GM18909 (cell line): Measurements from ENCODE around the gene TMED1.
"Not testable (repeated sequence)": the region's sequence is repeated elsewhere in the genome, so short reads cannot be mapped to it uniquely, and the experiment has no call there.

ENCODE experiments used
- ATAC-seq: cut with Tn5 transposase; IDR thresholded peaks from one replicate; pipeline ENCODE4 v1.9.1; 2021; ENCODE audit warnings: mild to moderate bottlenecking; ENCODE audit not compliant: unreplicated experiment, poor library complexity

Gene TMED1, protein sequence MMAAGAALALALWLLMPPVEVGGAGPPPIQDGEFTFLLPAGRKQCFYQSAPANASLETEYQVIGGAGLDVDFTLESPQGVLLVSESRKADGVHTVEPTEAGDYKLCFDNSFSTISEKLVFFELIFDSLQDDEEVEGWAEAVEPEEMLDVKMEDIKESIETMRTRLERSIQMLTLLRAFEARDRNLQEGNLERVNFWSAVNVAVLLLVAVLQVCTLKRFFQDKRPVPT

DNA sequence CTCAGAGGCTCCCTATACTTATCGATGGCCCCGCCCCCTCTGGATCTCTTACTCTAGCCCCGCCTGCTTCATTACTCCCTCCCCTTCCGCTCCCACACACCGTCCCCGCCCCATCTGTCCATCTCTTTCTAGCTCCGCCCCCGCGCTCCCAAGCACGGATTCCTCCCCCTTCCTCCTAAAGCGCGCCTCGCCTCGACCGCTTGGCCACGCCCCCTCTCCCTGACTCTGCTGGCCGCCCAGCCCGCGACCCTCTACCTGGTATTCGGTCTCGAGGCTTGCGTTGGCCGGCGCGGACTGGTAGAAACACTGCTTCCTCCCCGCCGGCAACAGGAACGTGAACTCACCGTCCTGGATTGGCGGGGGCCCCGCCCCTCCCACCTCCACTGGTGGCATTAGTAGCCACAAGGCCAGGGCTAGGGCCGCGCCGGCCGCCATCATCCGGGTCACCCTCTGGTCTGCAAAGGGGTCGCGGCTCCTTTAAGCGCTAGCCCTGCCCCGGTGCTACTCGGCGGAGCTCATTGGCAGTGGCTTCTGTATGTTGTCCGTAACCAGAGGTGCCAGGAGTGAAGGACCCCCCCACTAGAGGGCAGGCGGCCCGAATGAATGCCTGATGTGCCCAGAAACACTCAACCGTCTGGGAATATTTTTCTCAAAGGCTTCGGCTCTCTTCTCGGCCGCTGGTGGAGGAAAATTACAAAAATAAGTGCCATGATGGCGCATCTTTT is at the start of gene TMED1:
TSS of gene TMED1 (minus strand) at position 459 of the 725 bp plus-strand sequence. CDS start at position 438, 21 bp downstream.
- peak; percentile 77 for ATAC-seq

DNA sequence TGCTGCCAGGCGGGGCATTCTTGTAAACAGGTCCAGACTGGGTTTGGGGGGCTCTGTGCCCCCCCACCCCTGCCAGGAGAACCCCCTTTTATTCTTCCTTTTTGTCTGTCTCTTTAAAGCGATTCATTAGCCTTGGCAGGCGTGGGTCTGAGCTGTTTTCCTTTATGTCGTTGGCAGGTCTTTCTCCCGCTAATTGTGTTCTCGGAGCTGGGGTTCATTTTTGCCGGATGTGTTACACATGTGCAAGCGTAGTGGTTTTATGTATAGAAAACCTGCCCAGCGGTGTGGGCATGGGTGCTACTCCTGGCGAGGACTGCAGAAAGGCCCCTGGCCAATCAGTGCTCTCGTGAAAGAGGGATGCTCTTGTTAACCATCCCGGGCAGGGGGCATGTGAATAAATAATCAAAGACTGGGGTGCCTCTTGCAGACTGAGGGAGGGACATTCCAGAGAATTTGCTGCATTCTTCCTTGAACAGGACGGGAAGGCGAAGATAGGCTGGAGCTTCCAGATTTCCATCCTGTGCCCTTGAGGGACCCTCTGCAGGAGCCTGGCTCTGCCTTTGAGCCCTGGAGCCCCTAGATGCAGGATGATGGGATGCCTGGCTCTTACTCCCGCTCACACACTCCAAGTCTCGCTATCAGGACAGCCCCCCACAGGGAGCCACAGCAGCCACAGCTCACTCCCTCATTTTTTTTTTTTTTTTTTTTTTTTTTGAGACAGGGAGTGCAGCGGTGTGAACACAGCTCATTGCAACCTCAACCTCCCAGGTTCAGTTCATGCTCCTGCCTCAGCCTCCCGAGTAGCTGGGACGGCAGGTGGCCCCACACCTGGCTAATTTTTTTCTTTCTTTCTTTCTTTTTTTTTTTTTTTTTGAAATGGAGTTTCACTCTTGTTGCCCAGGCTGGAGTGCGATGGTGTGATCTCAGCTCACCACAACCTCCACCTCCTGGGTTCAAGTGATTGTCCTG is 49.5 kb upstream of the TMED1 start:
- ATAC-seq = no peak

DNA sequence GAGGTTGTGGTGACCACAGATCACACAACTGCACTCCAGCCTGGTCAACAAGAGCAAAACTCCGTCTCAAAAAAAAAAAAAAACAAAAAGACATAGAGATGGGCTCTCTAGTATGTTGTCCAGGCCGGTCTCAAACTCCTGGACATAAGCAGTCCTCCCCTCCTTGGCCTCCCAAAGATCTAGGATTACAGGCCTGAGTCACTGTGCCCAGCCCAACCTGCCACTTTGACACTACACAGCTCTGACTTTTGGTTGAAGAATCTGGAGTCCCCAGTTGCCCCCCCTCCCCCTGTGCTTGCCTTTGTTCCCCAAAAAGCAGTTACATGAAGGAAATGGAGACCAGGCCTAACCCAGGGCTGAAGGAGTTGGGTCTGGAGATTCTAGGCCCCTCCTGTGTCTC is 48.3 kb upstream of the TMED1 start:
- ATAC-seq = no peak

DNA sequence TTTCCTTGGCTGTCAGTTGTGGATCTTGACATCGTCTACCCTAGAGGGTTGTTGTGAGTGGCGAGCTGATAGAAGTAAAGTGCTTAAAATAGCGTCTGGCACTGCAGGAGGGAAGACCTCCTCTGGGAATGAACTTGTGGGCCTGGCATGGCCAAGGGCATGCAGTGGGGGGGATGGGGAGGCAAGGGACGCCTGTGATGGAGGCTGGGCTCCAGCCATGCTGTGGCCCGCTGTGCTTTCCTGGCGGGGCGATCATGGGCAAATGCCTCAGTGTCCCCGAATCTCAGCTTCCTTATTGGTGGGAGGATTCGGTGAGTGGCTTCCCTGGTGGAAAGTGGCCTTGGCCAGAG is 46.1 kb upstream of the TMED1 start:
- no peak for ATAC-seq

DNA sequence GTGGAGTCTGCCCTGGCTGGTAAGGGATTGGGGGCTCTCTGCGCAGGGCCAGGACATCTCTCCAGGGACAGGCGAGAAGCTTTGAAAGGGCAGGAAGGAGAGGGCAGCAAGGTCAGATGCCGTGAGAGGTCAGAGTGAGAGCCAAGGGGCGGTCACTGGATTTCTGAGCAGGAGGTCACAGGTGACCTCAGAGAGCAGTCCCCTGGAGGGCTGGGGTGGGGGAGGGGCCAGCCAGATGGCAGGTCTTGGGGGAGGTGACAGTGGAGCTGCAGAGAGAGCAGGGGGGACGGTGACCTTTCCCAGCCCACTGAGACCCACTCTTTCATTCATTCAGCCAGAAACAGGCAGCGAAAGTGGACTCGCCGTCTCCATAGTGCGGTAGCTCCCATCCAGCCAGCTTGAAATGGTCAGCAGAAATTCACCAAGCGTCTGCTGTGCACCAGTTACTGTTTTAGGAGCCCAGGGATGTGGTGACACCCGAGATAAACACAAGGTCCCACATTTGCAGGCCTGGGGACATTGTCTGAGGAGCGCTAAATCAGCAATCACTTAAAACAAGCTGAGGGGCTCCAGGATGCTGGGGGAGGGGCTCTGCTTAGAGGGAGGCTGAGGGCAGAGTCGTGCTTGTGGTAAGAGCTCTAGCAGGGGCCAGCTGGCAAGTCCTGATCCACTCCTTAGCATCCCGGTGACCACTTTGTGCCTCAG is 45.5 kb upstream of the TMED1 start:
- ATAC-seq = no peak

DNA sequence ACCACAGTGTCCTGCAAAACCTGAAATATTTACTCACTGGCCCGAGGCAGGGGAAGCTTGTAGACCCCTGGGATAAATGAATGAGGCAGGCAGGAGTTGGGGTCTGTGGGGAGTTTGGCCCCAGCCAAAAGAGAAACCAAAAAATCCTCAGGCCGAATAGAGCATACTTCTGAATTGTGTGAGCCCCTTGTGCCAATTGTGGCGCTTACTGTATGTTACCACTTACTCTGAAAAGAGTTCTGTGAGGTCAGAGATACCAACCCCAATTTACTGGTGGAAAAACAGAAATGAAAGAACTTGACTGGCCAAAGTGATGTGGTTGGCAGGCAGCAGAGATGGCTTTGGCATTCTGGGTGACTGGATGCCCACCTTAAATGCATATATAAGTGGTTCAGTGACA is 42.2 kb upstream of the TMED1 start:
- no peak for ATAC-seq

DNA sequence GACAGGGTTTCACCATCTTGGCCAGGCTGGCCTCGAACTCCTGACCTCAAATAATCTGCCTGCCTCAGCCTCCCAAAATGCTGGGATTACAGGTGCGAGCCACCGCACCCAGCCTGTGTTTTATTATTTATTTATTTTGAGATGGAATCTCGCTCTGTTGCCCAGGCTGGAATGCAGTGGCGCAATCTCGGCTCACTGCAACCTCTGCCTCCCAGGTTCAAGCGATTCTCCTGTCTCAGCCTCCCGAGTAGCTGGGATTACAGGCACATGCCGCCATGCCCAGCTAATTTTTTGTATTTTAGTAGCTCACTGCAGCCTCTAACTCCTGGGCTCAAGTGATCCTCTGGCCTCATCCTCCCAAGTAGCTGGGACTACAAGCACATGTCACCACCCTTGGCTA is 41.6 kb upstream of the TMED1 start:
- not testable (repeated sequence) for ATAC-seq

DNA sequence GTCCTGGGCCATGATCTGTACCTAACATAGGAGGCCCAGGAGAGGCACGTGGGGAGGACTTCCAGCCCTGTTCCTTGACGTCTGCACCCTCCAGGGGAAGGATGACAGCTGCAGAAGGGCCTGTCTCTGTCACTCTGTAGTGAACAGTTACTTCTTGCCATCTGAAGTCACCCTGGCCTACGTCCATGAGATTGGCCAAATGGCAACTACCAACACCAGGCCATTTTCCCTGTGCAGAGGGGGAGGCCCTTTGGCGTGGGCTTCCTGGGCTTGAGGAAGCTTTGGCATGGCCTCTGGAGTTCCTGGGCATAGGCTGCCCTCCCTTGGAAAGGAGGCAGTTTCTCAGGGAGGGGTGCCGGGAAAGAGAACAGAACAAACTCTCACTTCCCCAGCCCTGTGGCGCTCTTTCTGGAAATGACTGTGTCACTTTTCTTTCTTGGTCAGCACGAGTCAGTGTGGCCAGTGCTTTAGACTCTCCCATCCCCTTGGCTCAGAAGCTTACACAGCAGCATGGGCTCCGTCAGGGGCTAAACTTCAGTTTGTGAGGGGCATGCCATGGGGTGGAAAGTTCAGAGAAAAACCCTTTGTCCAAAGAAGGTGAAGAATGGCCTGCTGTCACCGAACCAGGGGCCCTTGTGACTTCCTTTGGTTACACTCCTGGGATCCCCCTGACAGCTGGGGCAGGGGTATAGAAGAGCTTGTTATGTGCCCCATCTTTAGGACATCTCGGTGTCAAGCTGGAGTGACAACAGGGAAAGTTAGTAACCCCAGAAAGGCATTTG is 40.6 kb upstream of the TMED1 start:
- peak; percentile 55 for ATAC-seq

DNA sequence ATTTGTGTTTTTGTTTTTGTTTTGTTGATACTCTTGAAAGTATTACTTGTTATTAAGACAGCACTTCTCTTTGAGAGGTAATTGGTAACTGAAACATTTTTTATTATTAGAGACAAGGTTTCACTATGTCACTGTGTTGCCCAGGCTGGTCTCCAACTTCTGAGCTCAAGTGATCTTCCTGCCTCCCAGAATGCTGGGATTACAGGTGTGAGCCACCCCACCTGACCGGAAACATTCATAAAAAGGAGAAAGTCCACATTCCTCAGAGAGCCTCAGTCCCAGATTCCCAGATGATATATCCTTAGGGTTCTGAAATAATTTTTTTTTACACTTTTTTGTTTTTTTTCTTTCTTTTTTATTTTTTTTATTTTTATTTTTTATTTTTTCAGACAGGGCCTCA is 38.0 kb upstream of the TMED1 start:
- no peak for ATAC-seq

DNA sequence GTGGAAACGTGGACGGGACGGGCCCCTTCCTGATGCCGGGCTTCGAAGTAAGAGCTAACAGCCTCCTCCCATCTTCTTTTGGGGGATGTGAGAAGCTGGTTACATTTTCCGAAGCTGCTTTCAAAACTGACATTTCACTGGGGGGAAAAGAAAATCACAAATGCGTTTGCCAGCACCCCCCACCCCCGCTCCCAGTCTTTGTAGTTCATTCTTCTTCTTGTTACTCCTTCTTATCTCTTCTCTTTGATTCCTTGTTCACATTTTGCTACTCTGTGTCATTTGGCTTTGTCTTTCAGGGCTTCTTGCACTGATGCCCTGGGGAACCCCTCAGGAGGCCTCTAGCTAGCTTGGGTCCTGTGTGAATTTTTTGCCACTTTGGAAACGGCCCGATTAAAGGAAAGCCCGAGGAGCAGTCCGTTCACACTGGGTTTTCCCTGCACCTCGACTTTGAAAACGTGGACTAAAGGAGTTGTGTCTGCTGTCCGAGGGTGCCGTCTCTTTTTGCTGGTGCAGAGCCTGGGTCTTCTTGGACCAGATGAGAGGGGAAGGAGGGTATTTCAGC is 36.6 kb upstream of the TMED1 start:
- ATAC-seq = no peak

DNA sequence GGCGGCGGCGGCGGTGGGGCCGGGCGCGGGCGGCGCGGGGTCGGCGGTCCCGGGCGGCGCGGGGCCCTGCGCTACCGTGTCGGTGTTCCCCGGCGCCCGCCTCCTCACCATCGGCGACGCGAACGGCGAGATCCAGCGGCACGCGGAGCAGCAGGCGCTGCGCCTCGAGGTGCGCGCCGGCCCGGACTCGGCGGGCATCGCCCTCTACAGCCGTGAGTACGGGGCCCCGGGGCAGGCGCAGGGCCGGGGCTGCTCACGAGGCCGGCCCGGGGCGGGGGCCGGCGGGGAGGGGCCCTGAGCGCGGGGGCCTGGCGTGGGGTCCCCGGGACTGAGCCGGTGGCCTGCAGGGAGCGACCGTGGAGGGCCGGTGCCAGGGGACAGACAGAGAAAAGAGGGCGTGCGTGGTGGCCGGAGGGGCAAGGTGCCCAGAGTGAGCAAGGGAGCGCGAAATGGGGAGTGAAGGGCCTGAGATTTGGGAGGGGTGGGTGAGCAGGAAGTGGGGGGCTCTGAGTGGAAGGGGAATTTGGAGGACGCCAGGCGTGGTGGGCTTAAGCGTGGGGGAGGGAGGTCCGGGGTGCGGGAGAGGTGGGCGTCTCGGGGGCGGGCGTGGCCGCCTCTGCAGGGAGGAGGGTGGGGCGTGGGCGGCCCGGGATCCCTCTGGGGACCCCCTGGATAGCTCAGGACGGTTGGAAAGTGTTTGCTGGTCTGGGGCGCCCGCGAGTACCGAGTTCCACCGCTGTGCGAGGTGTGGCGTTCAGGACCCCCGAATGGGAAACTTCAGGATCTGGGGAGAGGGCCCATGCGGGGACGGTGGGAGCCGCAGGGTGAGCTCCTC is 35.9 kb upstream of the TMED1 start:
- peak; percentile 5 for ATAC-seq

DNA sequence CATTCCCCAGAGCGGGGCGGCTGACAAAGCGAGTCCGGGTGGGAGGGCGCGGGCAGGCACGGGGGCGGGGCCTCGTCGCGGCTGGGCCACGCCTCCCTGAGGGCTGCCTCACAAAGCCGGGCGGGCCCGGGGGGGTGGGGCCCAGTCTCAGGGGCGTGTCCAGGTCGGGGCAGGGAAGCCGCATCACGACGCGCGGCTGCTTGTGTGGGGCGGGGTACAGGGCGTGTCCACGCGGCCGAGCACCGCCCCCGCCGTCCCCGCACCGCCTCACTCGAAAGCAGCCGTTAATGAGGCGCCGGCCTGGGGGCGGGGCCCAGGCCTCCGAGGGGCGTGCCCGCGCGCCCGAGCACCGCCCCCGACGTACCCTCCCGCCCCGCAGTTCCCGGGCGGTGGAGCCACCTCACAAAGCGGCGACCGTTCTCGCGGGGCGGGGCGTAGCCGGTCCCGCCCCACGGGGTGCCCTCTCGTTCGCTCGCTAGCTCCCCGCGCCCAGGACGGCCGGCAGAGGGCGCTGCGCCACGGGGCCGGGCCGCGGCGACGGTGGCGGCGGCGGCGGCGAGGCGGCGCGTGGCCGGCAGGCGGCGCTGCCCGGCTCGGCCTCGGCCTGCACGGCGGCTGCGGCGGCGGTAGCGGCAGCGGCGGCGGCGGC is 35.1 kb upstream of the TMED1 start, which contains the start of gene CARM1:
TSS of gene CARM1 (plus strand) at position 599 of the 649 bp plus-strand sequence. CDS start 150 bp downstream, outside the sequence.
- peak; percentile 83 for ATAC-seq

DNA sequence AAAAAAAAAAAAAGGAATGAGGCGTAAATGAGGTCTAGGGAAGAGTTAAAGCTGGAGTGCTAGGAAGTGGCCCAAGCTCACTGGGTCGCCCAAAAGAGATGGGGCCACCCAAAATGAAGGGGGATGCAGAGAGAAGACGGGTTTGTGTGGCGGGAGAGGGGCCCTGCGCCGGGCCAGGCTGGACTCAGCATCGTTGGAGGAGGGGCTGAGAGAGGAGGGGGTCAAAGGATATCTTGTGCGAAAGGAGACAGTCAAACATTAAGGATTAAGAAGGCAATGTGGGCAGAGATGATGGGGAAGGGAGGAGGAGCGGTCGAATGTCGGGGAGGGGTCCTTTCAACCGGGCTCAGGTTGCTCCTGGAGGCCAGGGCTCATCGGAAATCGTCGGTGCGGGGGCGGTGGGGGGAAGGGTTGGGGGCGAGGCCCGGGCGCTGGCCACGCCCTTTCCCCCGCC is 34.5 kb upstream of the TMED1 start:
- no peak for ATAC-seq

DNA sequence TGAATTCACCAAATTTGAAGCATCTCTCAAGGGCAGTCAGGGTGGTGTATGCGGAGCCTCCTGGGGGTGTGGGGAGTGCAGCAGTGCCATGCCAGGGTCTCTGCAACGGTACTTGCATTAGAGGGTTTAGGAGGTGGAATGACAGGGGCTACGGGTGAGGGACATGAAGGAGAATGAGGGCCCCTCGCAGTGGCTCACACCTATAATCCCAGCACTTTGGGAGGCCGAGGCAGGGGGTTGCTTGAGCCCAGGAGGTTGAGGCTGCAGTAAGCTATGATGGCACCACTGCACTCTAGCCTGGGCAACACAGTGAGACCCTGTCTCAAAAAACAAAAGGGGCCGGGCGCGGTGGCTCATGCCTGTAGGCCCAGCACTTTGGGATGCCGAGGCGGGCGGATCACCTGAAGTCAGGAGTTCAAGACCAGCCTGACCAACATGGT is 33.9 kb upstream of the TMED1 start:
- ATAC-seq = not testable (repeated sequence)

DNA sequence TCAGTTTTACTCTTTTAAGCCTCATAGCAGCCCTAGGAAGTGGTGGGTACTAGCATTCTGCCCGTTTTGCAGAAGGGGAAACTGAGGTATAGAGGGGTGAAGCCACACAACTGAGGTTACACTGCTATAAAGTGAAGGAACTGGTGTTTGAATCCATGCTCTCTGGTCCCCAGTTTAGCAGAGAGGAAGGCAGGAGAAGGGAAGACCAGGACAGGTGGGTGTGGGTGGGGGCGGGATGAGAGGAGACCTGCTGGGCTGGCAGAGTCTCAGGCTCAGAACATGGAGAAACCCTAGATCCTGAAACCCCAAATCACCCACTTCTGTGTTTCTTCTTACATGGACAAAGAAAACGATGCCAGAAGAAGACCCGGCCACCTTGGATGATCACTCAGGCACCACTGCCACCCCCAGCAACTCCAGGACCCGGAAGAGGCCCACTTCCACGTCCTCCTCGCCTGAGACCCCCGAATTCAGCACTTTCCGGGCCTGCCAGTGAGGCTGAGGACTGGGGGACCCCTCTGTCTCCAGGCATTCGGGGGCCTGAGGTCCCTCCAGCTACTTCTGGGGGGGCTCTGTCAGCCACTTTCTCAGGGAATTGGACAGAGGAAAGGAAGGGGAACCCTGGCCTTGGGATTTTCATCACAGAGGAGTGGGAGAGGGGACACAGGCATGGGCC is 33.0 kb upstream of the TMED1 start:
- ATAC-seq = no peak

DNA sequence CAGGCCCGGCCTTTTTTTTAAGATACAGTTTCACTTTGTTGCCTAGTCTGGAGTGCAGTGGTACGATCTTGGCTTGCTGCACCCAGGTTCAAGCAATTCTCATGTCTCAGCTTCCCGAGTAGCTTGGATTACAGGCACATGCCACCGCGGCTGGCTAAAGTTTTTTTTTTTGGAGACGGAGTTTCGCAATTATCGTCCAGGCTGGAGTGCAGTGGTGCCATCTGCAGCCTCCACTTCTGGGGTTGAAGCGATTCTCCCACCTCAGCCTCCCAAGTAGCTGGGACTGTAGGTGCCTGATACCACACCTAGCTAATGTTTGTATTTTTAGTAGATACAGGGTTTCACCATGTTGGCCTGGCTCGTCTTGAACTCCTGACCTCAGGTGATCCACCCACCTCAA is 30.5 kb upstream of the TMED1 start:
- no peak for ATAC-seq

DNA sequence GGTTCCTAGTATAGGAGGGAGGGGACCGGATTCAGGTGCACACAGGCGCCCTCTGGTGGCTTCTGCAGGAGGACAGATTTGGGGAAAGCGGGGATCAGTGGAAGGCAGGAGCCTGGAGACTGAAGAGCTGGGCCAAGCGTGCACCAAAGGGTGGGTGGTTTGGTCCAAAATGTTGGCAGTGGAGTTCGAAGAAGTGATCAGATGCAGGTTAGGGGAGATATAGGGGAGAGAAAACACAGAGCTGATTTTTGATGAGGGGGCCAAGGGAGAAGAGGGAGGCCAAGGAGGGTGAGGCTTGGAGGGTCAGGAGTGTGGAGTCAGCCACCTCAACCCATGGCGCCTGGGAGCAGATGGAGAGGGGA is 28.5 kb upstream of the TMED1 start:
- no peak for ATAC-seq
